Right lobe of liver (tissue), 6 donors: ENCODE results near the gene ZNF485. TPM values are rescaled to one million over a fixed set of nuclear protein-coding genes. Genes with fewer than 3 reads are reported as not detected.
A peak's percentile ranks its signal among the peaks of the same experiment; 100 is the strongest.

Experiments used
- ATAC-seq, 4 donors: fragments of 200-7000 bp; cut with Tn5 transposase; one replicate each; pipeline ENCODE4 v1.9.1; 2020; ENCODE audit warnings: mild to moderate bottlenecking in 4 of 4, moderate library complexity in 4 of 4
- DNase-seq, 3 donors: peaks; one replicate each; pipeline ENCODE4 v3.0.0-alpha.2; 2020
- H3K27ac ChIP-seq, 3 donors: fragments of 200-600 bp; one replicate each; pipeline ENCODE4 v1.8.0; 2022
- H3K27me3 ChIP-seq, 2 donors: fragments of 200-600 bp; one replicate each; pipeline ENCODE4 v1.8.0; 2022
- H3K36me3 ChIP-seq, 4 donors: fragments of 200-600 bp; sonication (generic) in 1 of 4; one replicate each; pipeline versions ENCODE4 v1.5.1 to v1.8.0; 2017 to 2022; ENCODE audit warnings: control low read depth in 1 of 4
- H3K4me1 ChIP-seq, 4 donors: fragments of 200-600 bp; sonication (generic) in 1 of 4; one replicate each; pipeline versions ENCODE4 v1.5.1 to v1.8.0; 2017 to 2022; ENCODE audit warnings: control low read depth in 1 of 4
- H3K4me3 ChIP-seq, 3 donors: fragments of 200-600 bp; one replicate each; pipeline ENCODE4 v1.8.0; 2022
- H3K9me3 ChIP-seq, 4 donors: fragments of 200-600 bp; sonication (generic) in 1 of 4; one replicate each; pipeline versions ENCODE4 v1.5.1 to v1.8.0; 2017 to 2022; ENCODE audit warnings: control low read depth in 1 of 4
- POLR2A ChIP-seq: fragments of 450-650 bp; IDR thresholded peaks from one replicate; pipeline ENCODE4 v1.6.1; 2017; ENCODE audit warnings: antibody characterized with exemption, mild to moderate bottlenecking
- WGBS: methylation state at CpG from one replicate; pipeline ENCODE4 v1.1.6; 2018; ENCODE audit warnings: low coverage, low lambda C conversion rate; ENCODE audit not compliant: insufficient coverage; ENCODE audit errors: missing lambda C conversion rate; 5-methylcytosine and 5-hydroxymethylcytosine counted together
- intact Hi-C, 2 donors: fragments of 100-400 bp; cut with DNase I; formaldehyde crosslinking; loops; one replicate each; pipeline versions ENCODE4 v1.11.2 to v1.14.1; 2022
- total RNA-seq, 6 experiments: library from RNA; depleted of rRNA in 2 of 6; stranded (reverse); fragments of >200 nt in 2 of 6; fragmentation: NEBNext Ultra II Directional in 3 of 6; extraction: Animal tissue kit (Norgen Biotek cat#: 25700) in 3 of 6; gene quantifications; one replicate each; pipeline versions ENCODE4 v1.1.0 to v1.2.4, GENCODE V29; 2016 to 2023
- TF ChIP-seq, protein P1 (sequence below), 4 donors: fragments of 200-600 bp in 3 of 4; fragments of 450-650 bp in 1 of 4; IDR thresholded peaks; one replicate each; pipeline versions ENCODE4 v1.5.1 to v1.8.0; 2016 to 2022; ENCODE audit warnings: antibody characterized with exemption in 4 of 4, mild to moderate bottlenecking in 2 of 4
- donor health status: DM: no; HTN: yes; CAD: no.
- donor health status: DM: no; HTN: no; CAD: no.
- donor health status: DM: no; HTN: no; CAD: no.
- donor health status: DM: no; HTN: yes; CAD: no.
- donor health status: DM: no; HTN: yes; CAD: no.

Gene ZNF485
- total RNA-seq, 6 experiments from 2014 or later = 1.1 to 3.8 (median 2.1) TPM

DNA sequence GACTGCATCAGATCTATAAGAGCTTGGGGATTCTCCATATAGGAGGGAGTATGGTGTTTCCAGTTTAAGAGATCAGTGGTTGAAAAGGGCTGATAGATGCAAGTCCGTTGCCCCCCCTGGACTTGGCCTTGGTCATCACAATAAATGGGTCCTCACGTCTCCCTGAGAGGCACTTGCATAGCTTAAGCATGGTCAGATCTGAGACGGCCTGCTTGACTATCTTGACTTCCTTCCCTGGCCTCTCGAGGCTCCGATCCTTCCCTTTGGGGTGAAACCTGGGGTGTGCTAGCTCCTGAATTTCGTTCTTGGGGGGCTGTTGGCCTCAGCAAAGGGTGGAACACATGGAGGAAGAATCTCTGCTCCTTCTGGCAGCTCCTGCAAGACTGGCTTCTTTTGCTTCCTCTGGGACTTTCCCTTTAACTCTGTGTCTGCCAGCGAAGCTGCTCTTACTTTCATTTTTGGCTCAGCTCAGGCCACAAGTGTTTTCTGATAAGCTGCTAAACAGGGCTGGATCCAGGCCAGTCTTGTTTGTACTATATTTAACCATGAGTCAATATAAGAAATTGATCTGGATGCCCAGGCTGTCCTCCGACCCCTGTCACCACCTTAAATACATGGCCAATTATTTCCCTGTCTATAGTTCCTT, 11.2 kb upstream of the ZNF485 start:
- no peak for TF ChIP-seq POLR2A
- TF ChIP-seq, protein P1, sequence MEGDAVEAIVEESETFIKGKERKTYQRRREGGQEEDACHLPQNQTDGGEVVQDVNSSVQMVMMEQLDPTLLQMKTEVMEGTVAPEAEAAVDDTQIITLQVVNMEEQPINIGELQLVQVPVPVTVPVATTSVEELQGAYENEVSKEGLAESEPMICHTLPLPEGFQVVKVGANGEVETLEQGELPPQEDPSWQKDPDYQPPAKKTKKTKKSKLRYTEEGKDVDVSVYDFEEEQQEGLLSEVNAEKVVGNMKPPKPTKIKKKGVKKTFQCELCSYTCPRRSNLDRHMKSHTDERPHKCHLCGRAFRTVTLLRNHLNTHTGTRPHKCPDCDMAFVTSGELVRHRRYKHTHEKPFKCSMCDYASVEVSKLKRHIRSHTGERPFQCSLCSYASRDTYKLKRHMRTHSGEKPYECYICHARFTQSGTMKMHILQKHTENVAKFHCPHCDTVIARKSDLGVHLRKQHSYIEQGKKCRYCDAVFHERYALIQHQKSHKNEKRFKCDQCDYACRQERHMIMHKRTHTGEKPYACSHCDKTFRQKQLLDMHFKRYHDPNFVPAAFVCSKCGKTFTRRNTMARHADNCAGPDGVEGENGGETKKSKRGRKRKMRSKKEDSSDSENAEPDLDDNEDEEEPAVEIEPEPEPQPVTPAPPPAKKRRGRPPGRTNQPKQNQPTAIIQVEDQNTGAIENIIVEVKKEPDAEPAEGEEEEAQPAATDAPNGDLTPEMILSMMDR (IDR thresholded peaks at IDR 0.05) = no peak
- intact Hi-C loops = no loop called here
- DNase-seq = peak in 1 of 3 donors; percentile 43
- 4% methylated on average over 6 of the region's 8 CpGs for WGBS
- peaks cover 0 to 4% (median 2%) of the 10 kb centered on the region in 4 donors for H3K4me1 ChIP-seq
- peak; percentile 77 to 94 (median 83) for ATAC-seq
- H3K36me3 ChIP-seq = no peaks in the 10 kb centered on the region
- H3K27ac ChIP-seq = no peak overlapping the region
- peak overlapping the region in 1 of 3 donors; percentile 14 for H3K4me3 ChIP-seq
- H3K9me3 ChIP-seq = no peaks in the 10 kb centered on the region
- no peaks in the 10 kb centered on the region for H3K27me3 ChIP-seq

DNA sequence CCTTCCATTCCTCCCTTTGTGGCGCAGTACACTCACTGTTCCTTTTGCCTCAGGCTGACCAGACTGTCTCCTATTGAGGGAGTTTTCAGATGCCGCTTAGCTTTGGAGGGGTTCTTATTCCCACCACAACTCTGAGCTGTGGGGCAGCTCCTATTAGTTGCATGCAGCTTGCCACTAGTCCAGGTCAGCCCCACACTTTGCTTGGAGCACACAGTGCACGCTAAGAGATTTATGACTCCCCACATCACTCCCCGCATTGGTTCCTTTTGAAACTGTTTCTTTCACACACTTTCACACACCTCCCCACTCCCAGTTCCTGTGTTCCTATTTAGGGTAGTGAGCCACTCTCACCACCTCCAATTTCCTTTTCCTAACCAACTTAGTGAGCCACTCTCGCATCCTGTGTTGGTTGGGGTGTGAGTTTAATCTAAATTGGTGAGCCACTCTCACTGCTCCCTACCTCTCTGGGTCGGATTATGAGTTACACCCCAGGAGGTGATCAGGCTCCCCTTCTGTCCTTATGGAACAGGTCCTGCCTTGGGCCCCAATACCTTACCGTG, 10.4 kb upstream of the ZNF485 start:
- DNase-seq (no peak), ATAC-seq (peak; percentile 10 to 38 (median 24))
- H3K4me3 ChIP-seq = no peak overlapping the region

DNA sequence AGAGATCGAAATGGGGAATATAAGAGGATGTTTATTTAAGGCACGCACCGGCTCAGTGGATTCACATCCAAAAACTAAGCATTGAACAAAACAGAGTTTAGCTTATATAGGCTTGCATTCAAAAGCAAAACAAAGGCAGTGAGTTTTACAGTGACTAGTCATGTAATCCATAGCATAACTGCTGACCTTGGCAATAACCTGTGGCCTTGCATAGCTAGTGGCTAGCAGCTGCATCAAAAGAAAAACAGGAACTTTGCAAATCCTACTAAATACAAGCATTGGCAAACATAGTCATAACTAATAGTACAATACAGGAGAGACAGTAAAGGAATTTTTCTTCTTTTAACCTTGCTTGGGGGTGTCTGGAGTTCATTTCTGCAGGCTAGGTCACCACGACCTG, 9.7 kb upstream of the ZNF485 start:
- intact Hi-C loops = no loop called here

More for the DNA sequence above, 10.4 kb upstream of the ZNF485 start:
- Histone ChIP-seq H3K36me3 (no peaks in the 10 kb centered on the region), H3K27ac (no peak overlapping the region), H3K27me3 (no peaks in the 10 kb centered on the region), H3K4me1 (peaks cover 0 to 4% (median 2%) of the 10 kb centered on the region in 4 donors), H3K9me3 (no peaks in the 10 kb centered on the region)
- TF ChIP-seq POLR2A = no peak
- TF ChIP-seq, protein P1 (IDR thresholded peaks at IDR 0.05) = no peak
- intact Hi-C loops = no loop called here
- 62% methylated on average over 6 of the region's 7 CpGs for WGBS

DNA sequence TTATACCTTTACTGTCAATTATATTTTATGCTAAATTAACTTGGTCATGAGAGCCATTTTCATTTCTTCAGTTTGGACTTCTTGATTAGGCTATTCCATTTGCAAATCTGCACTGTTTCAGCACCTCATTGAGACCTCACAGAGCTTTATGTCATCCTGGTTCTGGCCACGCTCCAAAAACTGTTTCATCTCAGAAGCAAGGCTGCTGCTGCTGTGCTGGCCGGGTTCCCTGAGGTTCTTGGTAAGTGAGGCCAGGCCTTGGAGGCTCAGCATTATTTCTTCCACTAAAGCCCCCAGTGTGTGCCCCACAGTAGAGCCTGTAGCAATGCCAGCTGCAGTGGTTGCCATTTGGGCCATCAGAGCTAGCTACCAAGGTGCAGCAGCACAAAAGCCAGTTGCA, 7.8 kb upstream of the ZNF485 start:
- no peak for TF ChIP-seq POLR2A
- TF ChIP-seq, protein P1 (IDR thresholded peaks at IDR 0.05) = no peak
- Histone ChIP-seq H3K4me3 (no peak overlapping the region), H3K36me3 (no peaks in the 10 kb centered on the region), H3K27ac (no peak overlapping the region), H3K9me3 (no peaks in the 10 kb centered on the region), H3K27me3 (no peaks in the 10 kb centered on the region), H3K4me1 (peaks cover 0 to 4% (median 2%) of the 10 kb centered on the region in 4 donors)
- ATAC-seq (no peak), DNase-seq (no peak)
- intact Hi-C loops = no loop called here
- 37% methylated on average over 2 of the region's 2 CpGs for whole genome bisulfite sequencing

More for the DNA sequence above, 9.7 kb upstream of the ZNF485 start:
- TF ChIP-seq, protein P1 (IDR thresholded peaks at IDR 0.05) = no peak
- TF ChIP-seq POLR2A = no peak
- no peaks in the 10 kb centered on the region for H3K9me3 ChIP-seq
- no peak overlapping the region for H3K4me3 ChIP-seq
- DNase-seq = no peak
- ATAC-seq = peak in 1 of 4 donors; percentile 19
- peaks cover 0 to 4% (median 2%) of the 10 kb centered on the region in 4 donors for H3K4me1 ChIP-seq
- 58% methylated on average over 4 of the region's 4 CpGs for WGBS
- no peak overlapping the region for H3K27ac ChIP-seq
- no peaks in the 10 kb centered on the region for H3K36me3 ChIP-seq
- H3K27me3 ChIP-seq = no peaks in the 10 kb centered on the region
